Gastroesophageal sphincter (tissue), 4 donors: ENCODE measurements around the gene PLAAT5. TPM values are rescaled to one million over a fixed set of nuclear protein-coding genes. Genes with fewer than 3 reads are reported as not detected.

Experiments used
- ATAC-seq: fragments of 150-250 bp; one replicate; pipeline ENCODE4 v1.9.1; 2016; ENCODE audit warnings: mild to moderate bottlenecking, moderate library complexity
- H3K27ac ChIP-seq, 4 donors: fragments of 200-600 bp; sonication (generic) in 3 of 4; 1 replicate in 3 of 4; 2 replicates in 1 of 4; pipeline ENCODE4 v1.5.1; 2016 to 2019
- H3K27me3 ChIP-seq: fragments of 200-600 bp; sonication (generic); one replicate; pipeline ENCODE4 v1.5.1; 2019
- H3K36me3 ChIP-seq, 2 donors: fragments of 200-600 bp; sonication (generic); one replicate each; pipeline ENCODE4 v1.5.1; 2019; ENCODE audit warnings: control low read depth in 1 of 2
- H3K4me1 ChIP-seq, 3 donors: fragments of 200-600 bp; sonication (generic); 1 replicate in 2 of 3; 2 replicates in 1 of 3; pipeline ENCODE4 v1.5.1; 2016 to 2019; ENCODE audit warnings: control low read depth in 2 of 3
- H3K4me3 ChIP-seq, 2 donors: fragments of 200-600 bp; sonication (generic); one replicate each; pipeline ENCODE4 v1.5.1; 2019; ENCODE audit warnings: mild to moderate bottlenecking in 1 of 2, moderate library complexity in 1 of 2
- H3K9me3 ChIP-seq, 3 donors: fragments of 200-600 bp; sonication (generic); one replicate each; pipeline ENCODE4 v1.5.1; 2017 to 2019; ENCODE audit warnings: control low read depth in 2 of 3
- EP300 ChIP-seq: sonication (generic); formaldehyde crosslinking; IDR thresholded peaks from one replicate; pipeline ENCODE4 v1.6.1; 2017; ENCODE audit warnings: antibody characterized with exemption, mild to moderate bottlenecking
- POLR2A ChIP-seq, 2 donors: fragments of 450-650 bp; IDR thresholded peaks; one replicate each; pipeline ENCODE4 v1.6.1; 2017; ENCODE audit warnings: antibody characterized with exemption in 2 of 2, mild to moderate bottlenecking in 2 of 2, moderate library complexity in 1 of 2
- POLR2AphosphoS5 ChIP-seq: sonication (generic); formaldehyde crosslinking; IDR thresholded peaks from one replicate; pipeline ENCODE4 v1.6.1; 2017; ENCODE audit warnings: antibody characterized with exemption
- WGBS, 2 donors: methylation state at CpG; one replicate each; pipeline ENCODE4 v1.1.5; 2018; ENCODE audit warnings: low coverage in 1 of 2; 5-methylcytosine and 5-hydroxymethylcytosine counted together
- total RNA-seq, 4 donors: library from RNA; depleted of rRNA; stranded (reverse); fragments of >200 nt; gene quantifications; one replicate each; pipeline ENCODE4 v1.1.0, GENCODE V29; 2016
- TF ChIP-seq, protein P1 (sequence below), 4 experiments: fragments of 200-600 bp in 2 of 4; fragments of 450-650 bp in 2 of 4; sonication (generic) in 1 of 4; IDR thresholded peaks; one replicate each; pipeline ENCODE4 v1.5.1; 2017 to 2019; ENCODE audit warnings: antibody characterized with exemption in 4 of 4, mild to moderate bottlenecking in 2 of 4, moderate library complexity in 2 of 4

PLAAT5 gene
- total RNA-seq, 4 donors from 2014 or later = 3.4 to 8.3 (median 5.5) TPM

DNA sequence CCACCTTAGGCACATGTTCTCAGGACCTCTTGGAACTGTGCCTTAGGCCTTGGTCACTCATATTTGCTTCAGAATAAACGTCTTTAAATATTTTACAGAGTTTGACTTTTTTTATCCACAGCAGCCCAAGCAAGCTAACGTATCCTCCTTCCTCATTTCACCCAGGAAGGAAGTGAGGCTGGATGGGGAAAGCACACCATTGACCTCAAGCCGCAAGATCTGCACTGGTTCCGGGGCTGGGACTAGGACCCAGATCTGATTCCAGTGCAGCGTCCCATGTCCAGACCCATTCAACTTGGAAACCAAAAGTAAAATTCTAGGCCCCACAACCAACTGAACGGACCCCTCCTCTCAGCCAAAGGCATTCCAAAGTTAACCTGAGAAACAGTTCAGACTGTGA is 12.5 kb upstream of the PLAAT5 start:
- Histone ChIP-seq H3K4me3 (no peak overlapping the region), H3K4me1 (peaks cover 0 to 17% (median 2%) of the 10 kb centered on the region in 3 donors), H3K27ac (no peak overlapping the region), H3K27me3 (no peaks in the 10 kb centered on the region), H3K36me3 (no peaks in the 10 kb centered on the region), H3K9me3 (peaks cover 0 to 17% (median 0%) of the 10 kb centered on the region in 3 donors)
- no peak for ATAC-seq
- no peak for TF ChIP-seq POLR2AphosphoS5
- no peak for TF ChIP-seq POLR2A (IDR thresholded peaks at IDR 0.05)
- TF ChIP-seq, protein P1, sequence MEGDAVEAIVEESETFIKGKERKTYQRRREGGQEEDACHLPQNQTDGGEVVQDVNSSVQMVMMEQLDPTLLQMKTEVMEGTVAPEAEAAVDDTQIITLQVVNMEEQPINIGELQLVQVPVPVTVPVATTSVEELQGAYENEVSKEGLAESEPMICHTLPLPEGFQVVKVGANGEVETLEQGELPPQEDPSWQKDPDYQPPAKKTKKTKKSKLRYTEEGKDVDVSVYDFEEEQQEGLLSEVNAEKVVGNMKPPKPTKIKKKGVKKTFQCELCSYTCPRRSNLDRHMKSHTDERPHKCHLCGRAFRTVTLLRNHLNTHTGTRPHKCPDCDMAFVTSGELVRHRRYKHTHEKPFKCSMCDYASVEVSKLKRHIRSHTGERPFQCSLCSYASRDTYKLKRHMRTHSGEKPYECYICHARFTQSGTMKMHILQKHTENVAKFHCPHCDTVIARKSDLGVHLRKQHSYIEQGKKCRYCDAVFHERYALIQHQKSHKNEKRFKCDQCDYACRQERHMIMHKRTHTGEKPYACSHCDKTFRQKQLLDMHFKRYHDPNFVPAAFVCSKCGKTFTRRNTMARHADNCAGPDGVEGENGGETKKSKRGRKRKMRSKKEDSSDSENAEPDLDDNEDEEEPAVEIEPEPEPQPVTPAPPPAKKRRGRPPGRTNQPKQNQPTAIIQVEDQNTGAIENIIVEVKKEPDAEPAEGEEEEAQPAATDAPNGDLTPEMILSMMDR (IDR thresholded peaks at IDR 0.05) = no peak
- no peak for TF ChIP-seq EP300
- WGBS, 2 donors = 30 to 83% methylated on average over 1 to 6 of the region's 6 CpGs

DNA sequence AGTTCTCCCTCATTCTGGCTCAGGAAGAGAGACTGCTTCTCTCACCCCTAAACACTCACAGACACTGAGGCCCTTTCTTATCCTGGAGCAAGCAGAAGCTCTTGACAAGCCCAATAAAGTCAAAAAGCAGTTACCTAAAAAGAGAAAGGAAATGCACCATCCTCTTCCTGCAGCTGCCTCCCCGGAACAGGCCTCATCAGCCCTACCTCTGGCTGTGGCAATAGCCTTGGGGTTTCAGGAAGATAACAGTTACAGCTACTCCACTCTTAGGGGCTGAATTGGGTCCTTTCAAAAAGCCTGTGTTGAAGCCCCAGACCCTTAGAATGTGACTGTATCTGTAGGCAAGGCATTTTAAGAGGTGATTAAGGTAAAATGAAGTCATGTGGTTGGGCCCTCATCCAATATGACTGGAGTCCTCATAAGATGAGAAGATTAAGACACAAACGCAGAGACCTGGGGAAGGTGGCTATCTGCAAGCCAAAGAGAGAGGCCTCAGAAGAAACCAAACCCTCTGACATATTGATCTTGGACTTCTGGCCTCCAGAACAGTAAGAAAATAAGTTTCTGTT is 11.4 kb upstream of the PLAAT5 start:
- 57 to 80% methylated on average over 1 to 2 of the region's 2 CpGs for WGBS, 2 donors
- Histone ChIP-seq H3K27ac (no peak overlapping the region), H3K36me3 (no peaks in the 10 kb centered on the region), H3K4me1 (peaks cover 0 to 17% (median 2%) of the 10 kb centered on the region in 3 donors), H3K9me3 (peaks cover 0 to 17% (median 0%) of the 10 kb centered on the region in 3 donors), H3K4me3 (no peak overlapping the region), H3K27me3 (no peaks in the 10 kb centered on the region)
- no peak for ATAC-seq
- TF ChIP-seq, protein P1 (IDR thresholded peaks at IDR 0.05) = no peak
- TF ChIP-seq EP300 = no peak
- no peak for TF ChIP-seq POLR2A (IDR thresholded peaks at IDR 0.05)
- no peak for TF ChIP-seq POLR2AphosphoS5

DNA sequence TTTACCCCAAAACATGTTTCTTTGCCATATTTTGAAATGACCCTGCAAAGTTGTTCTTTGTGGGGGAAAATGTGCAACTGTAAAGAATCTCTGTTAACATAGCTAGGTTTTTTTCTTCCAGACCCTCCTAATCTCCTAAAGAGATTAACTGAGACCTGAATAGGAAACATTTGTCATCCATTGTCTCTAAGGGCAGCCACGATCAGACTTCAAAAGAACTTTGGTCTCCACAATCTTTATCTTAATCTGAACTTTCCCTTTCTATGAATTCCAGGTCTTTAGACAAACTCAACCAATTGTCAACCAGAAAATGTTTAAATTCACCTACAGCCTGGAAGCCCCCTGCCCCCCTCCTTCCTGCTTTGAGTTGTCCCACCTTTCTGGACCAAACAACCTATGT is 10.3 kb upstream of the PLAAT5 start:
- Histone ChIP-seq H3K27me3 (no peaks in the 10 kb centered on the region), H3K36me3 (no peaks in the 10 kb centered on the region), H3K9me3 (peaks cover 0 to 17% (median 0%) of the 10 kb centered on the region in 3 donors), H3K4me1 (peaks cover 0 to 17% (median 2%) of the 10 kb centered on the region in 3 donors), H3K27ac (no peak overlapping the region), H3K4me3 (no peak overlapping the region)
- TF ChIP-seq POLR2AphosphoS5 (no peak), EP300 (no peak), POLR2A (IDR thresholded peaks at IDR 0.05) (no peak)
- TF ChIP-seq, protein P1 (IDR thresholded peaks at IDR 0.05) = no peak
- ATAC-seq = no peak
- 40 to 55% methylated on average over 1 of the region's 1 CpG for WGBS, 2 donors

DNA sequence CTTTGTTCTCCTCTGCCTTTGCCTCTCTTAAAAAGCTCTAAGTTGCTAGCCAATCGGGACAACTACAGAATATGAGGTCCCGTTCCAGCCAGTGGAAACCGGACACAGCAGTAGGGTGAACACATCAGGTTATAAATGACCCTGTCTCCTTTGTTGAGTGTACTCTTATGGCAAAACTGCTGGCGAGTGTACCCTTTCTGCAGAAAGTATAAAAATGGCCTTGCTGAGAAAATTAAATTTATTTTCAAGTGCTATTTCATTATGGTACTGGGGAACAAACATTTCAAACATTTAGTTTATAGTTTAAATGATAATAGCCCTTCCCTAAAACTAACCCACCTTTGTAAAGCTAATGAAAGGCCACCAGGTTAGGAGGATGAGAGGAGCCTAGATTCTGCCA is 8.9 kb upstream of the PLAAT5 start:
- no peaks in the 10 kb centered on the region for H3K36me3 ChIP-seq
- no peak overlapping the region for H3K27ac ChIP-seq
- ATAC-seq = no peak
- no peak for TF ChIP-seq POLR2A (IDR thresholded peaks at IDR 0.05)
- no peak for TF ChIP-seq EP300
- TF ChIP-seq POLR2AphosphoS5 = no peak
- TF ChIP-seq, protein P1 (IDR thresholded peaks at IDR 0.05) = no peak
- WGBS, 2 donors = 91 to 96% methylated on average over 4 of the region's 4 CpGs
- no peak overlapping the region for H3K4me3 ChIP-seq
- peaks cover 0 to 17% (median 0%) of the 10 kb centered on the region in 3 donors for H3K9me3 ChIP-seq
- no peaks in the 10 kb centered on the region for H3K27me3 ChIP-seq
- H3K4me1 ChIP-seq = peaks cover 0 to 6% (median 1%) of the 10 kb centered on the region in 3 donors

DNA sequence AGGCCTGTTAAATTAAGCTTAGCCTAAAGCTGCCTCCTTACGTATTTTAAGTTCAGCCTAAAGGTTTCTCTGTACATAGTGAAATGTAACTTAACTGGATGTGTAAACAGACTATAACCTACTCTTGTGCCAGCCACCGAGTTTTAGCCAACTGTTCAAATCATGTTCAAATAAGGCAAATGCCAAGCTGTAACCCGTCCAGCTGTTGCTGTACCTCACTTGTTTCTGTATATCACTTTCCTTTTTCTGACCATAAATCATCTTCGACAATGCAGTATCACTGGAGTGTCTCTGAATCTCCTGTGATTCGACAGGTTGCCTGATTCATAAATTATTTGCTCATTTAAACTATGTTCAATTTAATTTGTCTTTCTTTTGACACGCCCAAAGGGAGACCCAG is 4.0 kb upstream of the PLAAT5 start:
- 44 to 73% methylated on average over 5 of the region's 6 CpGs for WGBS, 2 donors
- peak overlapping the region in 1 of 4 donors; percentile 48 for H3K27ac ChIP-seq
- H3K4me3 ChIP-seq = no peak overlapping the region
- ATAC-seq = no peak
- H3K27me3 ChIP-seq = no peaks in the 10 kb centered on the region
- peaks cover 3 to 24% (median 6%) of the 10 kb centered on the region in 3 donors for H3K4me1 ChIP-seq
- H3K36me3 ChIP-seq = no peaks in the 10 kb centered on the region
- H3K9me3 ChIP-seq = peaks cover 0 to 8% (median 0%) of the 10 kb centered on the region in 3 donors
- TF ChIP-seq POLR2AphosphoS5 (no peak), EP300 (no peak), POLR2A (IDR thresholded peaks at IDR 0.05) (no peak)
- TF ChIP-seq, protein P1 (IDR thresholded peaks at IDR 0.05) = no peak
